HG03045 (cell line): ENCODE measurements around the gene SCN2B.

Experiments
- ATAC-seq: cut with Tn5 transposase; IDR thresholded peaks from one replicate; pipeline ENCODE4 v1.9.1; 2021; ENCODE audit warnings: mild to moderate bottlenecking, moderate library complexity; ENCODE audit not compliant: unreplicated experiment

Gene SCN2B

DNA sequence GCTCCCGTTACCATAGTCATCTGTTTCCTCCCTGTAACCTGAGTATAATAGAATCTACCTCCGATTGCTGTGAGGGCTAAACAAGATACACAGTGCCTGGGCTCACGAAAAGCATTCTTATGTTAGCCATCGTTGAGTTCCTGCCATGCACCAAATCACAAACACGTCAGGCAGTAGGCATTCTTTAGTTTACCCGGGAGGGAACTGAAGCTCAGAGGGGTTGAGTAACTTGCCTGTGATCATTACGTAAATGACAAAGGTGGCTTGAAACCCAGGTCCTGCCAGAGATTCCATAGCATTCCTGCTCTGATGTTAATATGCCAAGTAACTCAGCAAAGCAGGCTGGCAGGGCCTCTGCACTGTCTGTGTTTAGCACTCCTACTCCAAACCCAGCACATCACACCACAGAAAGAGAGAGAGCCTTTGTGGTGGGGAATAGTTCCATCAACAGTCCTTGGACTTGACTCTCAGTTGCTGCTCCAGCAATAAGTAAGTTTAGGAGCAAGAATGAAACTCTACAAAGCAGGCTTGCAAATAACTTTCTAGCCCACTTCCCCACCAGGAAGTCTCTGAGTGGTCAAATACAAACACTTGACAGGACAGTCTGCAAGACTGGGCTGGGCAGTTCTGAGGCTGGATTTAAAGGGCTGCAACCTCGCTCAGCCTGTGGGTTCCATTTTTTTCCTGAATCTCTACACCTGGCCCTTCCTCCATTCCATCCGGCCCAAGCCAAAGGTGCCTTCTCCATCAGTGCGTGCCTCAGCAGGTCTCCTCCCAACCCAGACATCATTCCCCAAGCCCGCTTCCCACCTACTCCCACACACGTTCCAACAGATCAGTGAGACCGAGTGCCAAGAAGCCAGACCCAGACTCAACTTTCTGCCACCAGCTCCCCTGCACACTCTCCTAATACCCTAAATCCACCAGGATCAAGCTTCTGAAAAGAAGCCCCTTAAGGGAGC, 1.1 kb downstream of the SCN2B start:
- ATAC-seq, result no peak

DNA sequence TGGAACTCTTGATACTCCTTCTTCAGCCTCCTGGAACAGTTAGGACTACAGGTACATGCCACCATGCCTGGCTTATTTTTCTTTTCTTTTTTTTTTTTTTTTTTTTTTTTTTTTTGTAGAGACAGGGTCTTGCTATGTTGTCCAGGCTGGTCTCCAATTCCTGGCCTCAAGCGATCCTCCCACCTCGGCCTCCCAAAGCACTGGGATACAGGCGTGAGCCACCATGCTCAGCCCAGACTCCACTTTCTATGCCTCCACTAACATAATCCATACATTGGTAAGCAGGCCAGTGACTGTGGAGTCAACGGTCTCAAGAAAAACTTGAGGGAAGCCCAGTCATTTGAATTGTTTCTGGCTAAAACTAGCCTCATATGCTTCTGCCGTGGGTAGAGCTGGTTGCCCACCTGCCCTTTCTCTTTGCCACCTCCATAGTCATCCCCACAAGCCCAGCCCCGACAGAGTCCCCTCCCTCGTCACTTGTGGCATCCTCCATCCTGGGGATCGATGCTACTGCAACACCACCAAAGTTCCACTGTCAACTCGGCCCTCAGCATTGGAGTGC, 2.4 kb downstream of the SCN2B start:
- no peak for ATAC-seq

DNA sequence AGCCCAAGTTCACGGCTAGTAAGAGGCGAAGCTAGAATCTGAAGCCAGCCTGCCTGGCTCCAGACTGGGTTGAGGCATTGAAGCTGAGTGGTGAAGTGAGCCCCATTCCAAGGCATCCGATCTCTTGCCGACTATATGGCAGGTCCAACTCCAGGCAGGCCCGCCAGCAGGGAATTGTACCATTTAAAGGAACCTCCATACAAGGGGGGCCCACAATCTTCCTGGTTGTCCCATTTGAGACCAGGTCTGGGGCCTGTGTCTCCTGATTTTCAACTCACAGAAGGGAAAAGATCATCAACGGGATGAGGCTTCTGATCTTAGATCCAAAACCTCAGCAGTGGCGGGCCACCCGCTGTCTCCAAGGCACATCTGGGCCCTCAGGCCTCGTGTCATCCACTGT, 4.1 kb downstream of the SCN2B start:
- ATAC-seq, result no peak

DNA sequence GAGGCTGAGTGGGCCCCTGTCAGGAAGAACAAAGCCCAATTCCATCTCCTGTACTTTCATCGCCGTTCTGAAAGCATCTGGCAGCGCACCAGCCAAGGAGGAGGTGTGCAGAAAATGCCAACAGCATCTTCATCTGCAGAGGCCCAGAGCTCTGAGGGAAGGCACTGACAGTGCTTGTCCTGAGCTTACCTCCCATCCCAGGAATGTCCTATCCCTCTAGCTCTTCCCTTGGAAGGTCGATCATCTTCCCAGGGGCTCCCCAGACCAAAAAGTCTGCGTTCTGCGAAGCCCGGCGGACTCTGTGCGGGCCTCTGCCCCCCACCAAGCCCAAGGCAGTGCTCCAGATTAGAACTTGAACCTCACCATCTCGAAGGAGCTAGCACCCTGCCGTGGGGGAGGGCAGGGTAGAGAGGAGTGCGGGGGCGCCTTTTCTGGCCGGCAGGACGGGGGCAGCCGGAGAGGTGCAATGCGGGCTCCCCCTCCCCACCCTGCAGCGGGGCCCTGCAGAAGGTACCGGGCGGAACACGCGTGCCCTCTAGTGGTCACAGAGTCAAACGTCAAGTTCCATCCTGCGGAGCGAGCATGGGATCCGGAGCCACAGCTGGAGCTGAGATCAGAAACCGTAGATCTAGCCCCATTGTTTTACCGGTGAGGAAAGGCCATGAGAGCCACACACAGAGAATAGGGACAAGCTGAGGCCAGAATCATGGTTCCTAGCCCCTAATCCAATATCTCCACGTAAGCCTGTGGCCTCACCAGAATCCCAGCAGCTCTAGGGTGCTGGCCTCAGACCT, 5.0 kb downstream of the SCN2B start:
- no peak for ATAC-seq

DNA sequence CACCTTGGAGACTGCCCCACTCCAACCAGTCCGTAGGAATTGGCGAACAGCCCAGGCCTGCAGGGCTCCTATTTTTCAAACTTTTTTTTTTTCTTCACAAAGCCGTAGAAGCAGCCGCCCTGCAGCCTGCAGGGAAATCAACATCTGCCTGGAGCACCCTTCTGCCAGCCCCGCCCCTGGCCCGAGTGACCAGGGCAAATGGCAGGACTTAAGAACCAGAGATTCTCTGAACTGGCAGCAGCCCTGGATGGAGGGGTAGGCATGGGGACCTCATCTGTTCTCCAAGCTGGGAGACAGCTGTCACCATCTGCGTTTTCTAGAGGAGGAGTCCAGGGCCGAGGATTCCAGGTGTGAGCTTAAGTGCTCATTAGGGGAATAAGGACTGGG, 5.6 kb downstream of the SCN2B start:
- ATAC-seq, result no peak

DNA sequence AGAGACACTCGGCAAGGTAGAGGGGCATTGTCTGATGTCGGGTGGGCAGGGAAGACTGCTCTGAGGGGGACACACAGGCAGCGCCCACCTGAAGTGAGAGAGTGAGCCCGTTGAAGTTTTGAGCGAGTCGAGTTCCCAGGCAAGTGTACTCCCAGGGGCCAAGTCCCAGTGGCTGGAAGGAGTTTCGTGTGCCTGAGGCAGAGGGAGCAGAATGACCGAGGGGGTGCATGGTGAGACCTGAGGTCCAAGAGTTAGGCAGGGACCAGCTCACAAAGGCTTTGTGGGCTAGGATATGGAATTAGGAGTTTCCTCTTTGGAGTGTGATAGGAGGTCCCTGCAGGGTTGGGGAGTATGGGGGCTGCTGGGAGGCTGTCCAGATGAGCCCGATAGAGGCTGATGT, 6.2 kb downstream of the SCN2B start:
- ATAC-seq, result no peak

DNA sequence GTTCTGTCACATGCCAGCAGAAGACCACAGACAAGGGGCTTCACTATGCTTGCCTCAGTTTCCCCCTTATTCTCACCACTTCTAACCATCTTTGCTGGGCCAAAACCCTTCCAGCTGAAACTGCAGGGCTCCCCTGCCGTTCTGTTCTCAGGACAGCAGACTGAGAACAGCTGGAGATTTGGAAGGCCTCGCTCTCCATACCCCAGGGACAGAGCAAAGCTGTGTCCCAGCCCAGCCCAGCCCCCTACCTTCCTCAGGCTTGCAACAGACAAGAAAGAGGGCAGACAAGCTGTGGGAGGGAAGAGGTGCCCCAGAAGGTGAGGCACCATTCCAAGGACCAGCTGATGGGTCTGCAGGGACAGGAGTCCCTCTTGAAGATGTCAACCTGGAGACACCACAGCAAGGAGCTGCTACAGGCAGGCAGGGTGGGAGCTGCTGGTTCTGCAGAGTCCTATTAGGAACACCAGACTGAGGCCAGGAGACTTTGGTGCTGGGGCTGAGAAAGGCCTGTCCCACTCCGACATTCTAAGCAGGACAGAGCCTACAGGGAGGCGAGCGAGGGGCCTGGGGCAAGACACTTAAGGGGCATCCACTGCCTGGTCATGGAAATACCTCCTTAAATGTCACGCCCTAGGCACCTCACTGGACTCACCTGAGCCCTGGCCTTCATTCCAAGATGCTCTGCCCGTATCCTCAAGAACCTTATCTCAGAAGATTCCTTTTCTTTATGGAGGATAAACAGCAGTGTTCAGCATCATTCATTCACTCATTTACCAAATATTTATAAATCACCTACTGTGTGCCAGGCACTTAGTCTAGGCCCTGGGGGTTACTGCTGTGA, 6.9 kb downstream of the SCN2B start:
- no peak for ATAC-seq

DNA sequence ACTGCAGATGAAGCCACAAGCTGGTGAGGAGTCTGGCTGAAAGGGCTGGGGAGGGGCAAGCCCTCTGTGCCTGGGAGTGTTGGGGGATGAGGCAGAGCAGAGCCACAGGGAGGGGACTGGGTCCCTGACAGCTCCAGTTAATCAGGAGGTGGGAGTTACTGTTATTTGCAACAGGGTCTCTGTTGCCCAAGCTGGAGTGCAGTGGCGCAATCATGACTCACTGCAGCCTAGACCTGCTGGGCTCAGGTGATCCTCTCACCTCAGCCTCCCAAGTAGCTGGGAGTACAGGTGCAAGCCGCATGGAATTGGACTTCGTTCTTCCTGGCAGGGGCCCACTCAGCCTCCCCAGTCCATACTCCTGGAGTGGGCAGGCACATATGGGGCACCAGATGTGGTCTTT, 7.7 kb downstream of the SCN2B start:
- no peak for ATAC-seq

DNA sequence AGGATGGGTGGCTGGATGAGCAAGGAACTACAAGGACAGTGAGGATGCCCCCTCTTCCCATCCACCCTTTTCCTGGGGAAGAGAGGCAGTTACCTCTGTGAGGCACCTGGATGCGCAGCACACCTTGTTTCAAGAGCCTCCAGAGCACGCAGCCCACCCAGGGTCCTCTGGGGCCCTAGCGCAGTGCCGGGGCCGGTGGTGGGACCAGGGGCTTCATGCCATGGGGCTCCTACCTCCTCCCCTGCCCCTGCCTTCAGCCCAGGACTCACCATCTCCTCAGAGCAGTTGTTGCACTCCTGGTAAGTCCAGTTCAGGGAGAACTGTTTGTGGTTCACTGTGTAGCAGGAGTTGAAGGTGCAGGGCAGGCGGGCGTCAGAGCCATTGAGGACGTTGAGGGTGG, 8.1 kb downstream of the SCN2B start:
- no peak for ATAC-seq

DNA sequence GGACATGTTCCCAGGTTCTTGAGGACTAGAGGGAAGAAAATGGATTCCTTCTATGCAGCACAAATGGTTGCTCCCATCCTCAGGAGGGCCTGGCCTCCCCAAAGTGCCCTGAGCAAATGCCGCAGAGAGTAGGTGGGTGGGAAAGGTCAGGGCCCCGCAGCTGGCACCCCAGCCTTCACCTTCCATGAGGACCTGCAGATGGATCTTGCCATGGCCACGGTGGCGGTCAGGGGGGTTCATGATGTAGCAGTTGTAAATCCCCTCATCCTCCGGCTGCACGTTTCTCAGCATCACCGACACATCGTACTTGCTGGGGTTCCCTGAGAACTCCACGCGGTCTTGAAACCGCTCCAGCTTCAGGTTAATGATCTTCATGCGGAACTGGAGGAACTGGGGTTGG, 8.5 kb downstream of the SCN2B start:
- ATAC-seq, result no peak

DNA sequence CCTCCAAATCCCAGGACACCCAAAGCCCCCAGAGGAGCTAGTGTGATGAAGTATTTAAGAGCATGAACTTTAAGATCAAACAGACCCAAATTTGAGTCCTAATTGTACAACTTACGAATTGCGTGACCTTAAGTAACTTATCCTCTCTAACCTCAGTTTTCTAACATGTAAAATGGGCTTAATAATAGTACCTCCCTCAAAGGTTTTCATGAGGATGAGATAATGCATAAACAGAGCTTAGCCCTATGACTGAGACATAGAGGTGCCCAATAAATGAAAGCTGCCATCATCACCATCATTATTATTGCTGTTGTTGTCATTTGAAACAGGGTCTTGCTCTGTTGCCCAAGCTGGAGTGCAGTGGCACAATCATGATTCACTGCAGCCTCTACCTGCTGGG, 9.2 kb downstream of the SCN2B start:
- no peak for ATAC-seq

DNA sequence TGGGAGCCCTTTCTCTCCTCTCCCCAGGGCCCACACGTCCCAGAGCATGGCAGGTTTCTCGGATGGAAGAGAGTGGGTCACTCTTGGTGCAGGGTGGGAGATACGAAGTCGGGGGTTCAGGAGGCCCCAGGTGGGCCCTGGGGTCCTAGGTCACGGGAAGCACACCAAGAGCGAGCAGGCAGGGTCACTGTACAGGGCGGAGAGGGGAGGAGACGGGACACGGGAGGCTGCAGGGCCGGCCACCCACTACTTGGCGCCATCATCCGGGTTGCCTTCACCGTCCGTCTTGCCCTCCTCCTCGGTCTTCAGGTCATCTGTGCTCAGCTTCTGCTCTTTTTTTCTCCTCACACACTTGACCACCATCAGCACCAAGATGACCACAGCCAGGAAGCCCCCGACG, 9.8 kb downstream of the SCN2B start:
- no peak for ATAC-seq

DNA sequence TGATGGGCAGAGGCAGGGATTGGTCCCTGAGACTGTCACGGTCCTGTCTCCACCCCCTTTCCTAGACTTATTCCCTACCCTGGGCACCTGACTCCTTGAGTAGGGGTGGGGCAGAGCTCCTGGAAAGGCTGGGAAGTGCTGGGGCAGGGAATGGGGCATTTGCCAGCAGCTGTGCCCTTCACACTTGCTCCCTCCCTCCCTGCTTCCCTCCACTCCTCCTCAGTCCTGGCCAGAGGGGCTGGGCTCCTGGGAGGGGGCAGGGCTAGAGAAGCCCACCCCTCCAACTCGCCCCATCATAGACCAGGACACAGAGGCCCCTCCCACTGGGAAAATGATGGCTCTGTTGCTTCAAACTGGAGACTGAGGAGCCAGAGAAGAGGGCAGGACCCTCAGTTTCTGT, 11.6 kb downstream of the SCN2B start:
- no peak for ATAC-seq

DNA sequence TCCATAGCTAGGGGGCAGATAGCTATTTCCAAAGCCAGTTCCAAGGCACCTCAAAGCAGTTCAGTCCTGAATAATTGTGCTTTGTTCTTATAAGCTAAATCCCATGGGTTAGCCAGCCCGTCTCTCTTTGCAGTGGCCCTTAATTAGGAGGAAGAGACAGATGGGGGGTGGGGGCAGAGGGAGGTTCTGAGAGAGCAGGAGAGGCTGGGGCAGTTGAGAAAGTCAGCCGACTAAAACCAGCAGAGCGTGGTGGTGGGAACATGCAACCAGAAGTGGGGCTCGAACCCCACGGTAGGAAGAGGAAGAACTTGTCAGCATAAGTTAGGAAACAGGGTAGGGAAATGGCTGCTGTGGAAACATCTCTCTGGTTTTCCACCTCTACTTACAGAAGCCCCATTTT, 12.9 kb downstream of the SCN2B start:
- ATAC-seq, result no peak

DNA sequence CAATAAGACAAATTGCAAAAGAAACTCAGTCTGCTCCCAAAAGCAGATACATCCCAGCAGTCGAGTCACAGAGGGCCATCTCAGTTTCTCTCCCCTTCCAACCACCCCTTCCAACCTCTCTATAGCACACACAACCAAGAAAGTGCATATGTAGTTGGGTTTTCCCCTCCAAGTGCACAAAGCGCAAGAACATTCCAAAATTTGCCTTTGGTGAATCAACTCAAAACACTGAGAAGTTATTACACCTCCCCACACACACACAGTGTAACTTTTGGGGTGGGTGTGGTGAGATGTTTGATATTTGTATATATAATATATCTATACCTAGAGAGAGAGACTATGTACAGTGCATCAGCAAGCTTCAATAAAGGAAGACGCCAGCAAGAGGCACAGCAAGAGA, 13.6 kb downstream of the SCN2B start:
- ATAC-seq, result no peak

DNA sequence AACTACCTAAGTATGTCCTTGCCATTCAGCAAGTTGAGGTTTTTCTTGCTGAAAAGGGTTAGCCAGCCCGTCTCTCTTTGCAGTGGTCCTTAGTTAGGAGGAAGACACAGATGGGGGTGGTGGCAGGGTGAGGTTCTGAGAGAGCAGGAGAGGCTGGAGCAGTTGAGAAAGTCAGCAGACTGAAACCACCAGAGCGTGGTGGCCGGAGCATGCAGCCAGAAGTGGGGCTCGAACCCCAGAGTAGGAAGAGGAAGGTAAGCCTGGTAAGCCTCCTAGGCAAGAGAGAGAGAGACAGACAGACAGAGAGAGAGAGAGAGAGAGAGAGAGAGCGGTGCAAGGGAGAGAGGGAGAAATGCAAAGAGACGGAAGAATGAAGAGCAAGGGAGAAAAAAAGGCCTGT, 14.7 kb downstream of the SCN2B start:
- ATAC-seq, result no peak

DNA sequence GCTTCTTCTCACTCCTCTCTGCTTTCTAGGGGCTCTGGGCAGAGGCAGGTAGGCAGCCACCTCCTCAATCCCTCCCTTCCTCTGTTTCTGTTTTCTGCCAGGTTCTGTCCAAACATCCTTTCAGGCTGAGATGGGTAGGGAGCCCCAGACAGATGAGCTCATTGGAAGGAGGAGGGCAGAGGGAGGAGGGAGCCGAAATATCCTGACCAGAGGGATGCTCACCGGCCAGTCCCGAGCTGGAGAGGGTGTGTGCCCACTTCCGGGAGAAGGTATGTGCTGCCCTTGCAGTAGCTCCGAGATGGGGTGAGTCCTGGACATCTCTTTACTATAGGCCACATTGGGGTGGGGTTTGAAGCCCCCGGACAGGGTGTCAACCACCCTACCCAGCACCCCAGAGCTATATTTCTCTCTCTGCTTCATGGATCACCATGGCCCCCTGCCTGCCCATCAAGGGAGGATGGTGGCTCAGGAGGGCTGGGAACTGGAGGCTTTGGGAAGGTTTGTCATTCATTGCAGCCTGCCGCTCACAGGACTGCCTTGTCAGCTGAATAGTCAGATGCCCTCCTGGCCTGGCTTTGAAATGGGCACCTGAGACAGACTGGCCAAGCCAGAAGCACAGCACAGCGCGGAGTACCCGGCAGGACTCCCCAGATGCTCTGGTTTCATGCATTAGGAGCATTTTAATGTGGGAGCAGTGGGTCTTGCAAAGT, 19.1 kb downstream of the SCN2B start:
- ATAC-seq, result no peak

DNA sequence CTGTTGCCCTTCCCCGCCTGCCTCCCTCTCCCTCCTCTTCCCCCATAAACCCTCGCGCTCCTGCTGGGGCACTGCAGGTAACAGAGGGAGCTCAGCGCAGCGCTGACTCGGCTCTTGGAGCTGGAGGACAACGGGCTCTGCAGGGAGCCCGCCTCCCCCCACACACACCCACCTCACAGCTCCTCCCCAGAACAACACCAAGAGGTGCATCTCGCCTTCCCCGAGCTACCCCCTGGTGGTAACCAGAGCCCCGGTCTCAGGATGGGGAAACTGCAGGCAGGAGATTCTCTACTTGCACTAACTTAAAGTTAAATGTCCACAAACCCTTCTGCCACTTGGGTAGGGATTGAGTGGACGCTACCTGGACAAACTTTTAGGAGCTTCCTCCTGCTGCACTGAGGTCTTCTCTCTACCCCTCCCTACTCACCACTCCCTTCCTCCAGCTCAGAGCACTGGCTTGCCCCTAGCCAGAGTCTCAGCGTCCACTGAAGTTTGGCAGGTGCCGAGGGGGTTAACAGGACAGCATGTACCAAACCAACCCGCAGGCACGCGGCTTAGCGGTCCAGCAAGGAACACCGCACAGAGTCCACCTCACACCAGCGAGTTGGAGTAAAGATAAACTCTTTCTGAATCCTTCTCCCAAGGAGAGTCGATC, 19.8 kb downstream of the SCN2B start:
- ATAC-seq, result no peak

DNA sequence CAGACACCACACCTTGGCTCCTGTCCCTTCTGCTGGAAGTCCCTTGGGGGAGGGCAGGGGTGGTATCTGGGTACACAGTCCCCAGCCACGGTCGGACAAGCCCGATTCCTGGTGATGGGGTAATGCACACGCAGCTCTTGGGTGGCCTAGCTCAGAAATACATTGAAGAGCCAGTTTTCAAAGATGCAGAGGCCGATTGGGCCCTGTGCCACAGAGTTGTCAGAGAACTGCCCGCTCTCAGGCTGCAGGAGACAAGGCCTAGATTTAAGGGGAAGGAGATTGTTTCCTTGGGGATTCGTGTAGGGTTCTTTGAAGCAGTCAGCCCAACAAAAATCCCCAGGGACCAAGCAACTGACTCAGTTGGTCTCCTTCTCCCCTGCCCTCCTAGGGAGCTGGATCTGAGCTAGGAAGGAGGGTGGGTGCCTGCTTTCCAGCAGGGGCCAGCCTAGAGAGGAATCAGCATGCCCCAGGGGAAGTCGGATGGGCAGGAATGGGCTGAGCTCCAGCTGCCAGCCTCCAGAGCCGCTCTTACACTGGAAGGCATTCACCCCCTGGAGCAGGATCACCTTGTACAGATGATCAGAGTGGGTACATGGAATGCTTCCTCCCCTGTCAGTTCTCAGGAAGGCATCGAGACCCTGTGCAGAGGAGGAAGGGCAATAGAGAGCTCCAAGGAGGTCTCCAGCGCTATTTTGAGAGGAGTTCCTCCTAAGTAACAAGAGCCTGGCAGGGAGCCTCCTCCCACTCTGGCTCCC, 20.5 kb downstream of the SCN2B start:
- no peak for ATAC-seq
